Activated CD4-positive, alpha-beta memory T cell treated with anti-CD3 and anti-CD28 coated beads for 36 hours (primary cell): ENCODE data around the gene KCTD11. TPM values are rescaled to one million over a fixed set of nuclear protein-coding genes. Genes with fewer than 3 reads are reported as not detected.

Source experiments
- total RNA-seq, 2 experiments: library from RNA; stranded (reverse); gene quantifications; one replicate each; pipeline ENCODE4 v1.2.3, GENCODE V29; 2021

Gene KCTD11
- total RNA-seq, 2 experiments from 2014 or later = 2.6 to 2.8 TPM

Other genes starting within 250 kb of the KCTD11 start
- gene ASGR2, start 237.3 kb upstream of the KCTD11 start, total RNA-seq = not detected
- 1 to 10 TPM in 1 of 2 experiments, under 1 TPM in 1; 0.76 to 1.2 TPM for gene ASGR1, start 172.8 kb upstream of the KCTD11 start, total RNA-seq
- 1 to 10 TPM; 7.9 to 8.4 TPM for gene DLG4, start 132.3 kb upstream of the KCTD11 start, total RNA-seq
- 100 to 1,000 TPM; 332 to 340 TPM for gene ACADVL, start 132.2 kb upstream of the KCTD11 start, total RNA-seq
- 10 to 100 TPM; 44.7 to 48.2 TPM for gene DVL2, start 117.6 kb upstream of the KCTD11 start, total RNA-seq
- 10 to 100 TPM; 24.0 to 28.7 TPM for gene PHF23, start 112.7 kb upstream of the KCTD11 start, total RNA-seq
- gene GABARAP, start 109.7 kb upstream of the KCTD11 start, total RNA-seq = 100 to 1,000 TPM; 188 to 199 TPM
- 100 to 1,000 TPM; 155 to 164 TPM for gene CTDNEP1, start 100.4 kb upstream of the KCTD11 start, total RNA-seq
- 10 to 100 TPM; 49.6 to 52.4 TPM for gene ELP5, start 99.9 kb upstream of the KCTD11 start, total RNA-seq
- gene CLDN7, start 89.7 kb upstream of the KCTD11 start, total RNA-seq = 1 to 10 TPM; 1.5 to 1.6 TPM
- under 1 TPM; 0.15 to 0.19 TPM for gene SLC2A4, start 70.4 kb upstream of the KCTD11 start, total RNA-seq
- under 1 TPM; 0.70 to 0.83 TPM for gene YBX2, start 57.5 kb upstream of the KCTD11 start, total RNA-seq
- gene EIF5A, start 44.5 kb upstream of the KCTD11 start, total RNA-seq = 100 to 1,000 TPM; 774 to 776 TPM
- gene GPS2, start 36.8 kb upstream of the KCTD11 start, total RNA-seq = 10 to 100 TPM; 34.9 to 38.7 TPM
- gene NEURL4, start 22.8 kb upstream of the KCTD11 start, total RNA-seq = 10 to 100 TPM; 26.9 to 29.3 TPM
- 100 to 1,000 TPM; 391 to 405 TPM for gene ACAP1, start 15.6 kb upstream of the KCTD11 start, total RNA-seq
- not detected for gene TMEM95, start 3.0 kb downstream of the KCTD11 start, total RNA-seq
- gene TNK1, start 28.9 kb downstream of the KCTD11 start, total RNA-seq = 1 to 10 TPM; 3.7 to 4.4 TPM
- gene PLSCR3, start 42.4 kb downstream of the KCTD11 start, total RNA-seq = 10 to 100 TPM; 78.2 to 87.0 TPM
- gene TMEM256, start 51.9 kb downstream of the KCTD11 start, total RNA-seq = 10 to 100 TPM; 87.0 to 88.5 TPM
- 1 to 10 TPM; 9.0 to 9.9 TPM for gene NLGN2, start 55.7 kb downstream of the KCTD11 start, total RNA-seq
- gene SPEM1, start 68.2 kb downstream of the KCTD11 start, total RNA-seq = not detected
- gene SPEM2, start 73.5 kb downstream of the KCTD11 start, total RNA-seq = not detected
- gene SPEM3, start 76.7 kb downstream of the KCTD11 start, total RNA-seq = not detected
- gene TMEM102, start 83.3 kb downstream of the KCTD11 start, total RNA-seq = 10 to 100 TPM; 11.4 to 11.6 TPM
- 1 to 10 TPM; 1.0 to 2.1 TPM for gene FGF11, start 87.3 kb downstream of the KCTD11 start, total RNA-seq
- 1 to 10 TPM; 7.7 to 8.5 TPM for gene CHRNB1, start 92.9 kb downstream of the KCTD11 start, total RNA-seq
- 10 to 100 TPM; 16.5 to 16.7 TPM for gene ZBTB4, start 127.5 kb downstream of the KCTD11 start, total RNA-seq
- gene SLC35G6, start 129.3 kb downstream of the KCTD11 start, total RNA-seq = not detected
- 100 to 1,000 TPM; 180 to 187 TPM for gene POLR2A, start 132.2 kb downstream of the KCTD11 start, total RNA-seq
- gene TNFSF12, start 196.9 kb downstream of the KCTD11 start, total RNA-seq = 10 to 100 TPM; 19.7 to 22.4 TPM
- under 1 TPM; 0.71 to 0.94 TPM for gene TNFSF13, start 206.6 kb downstream of the KCTD11 start, total RNA-seq
- gene SENP3, start 209.8 kb downstream of the KCTD11 start, total RNA-seq = 10 to 100 TPM; 50.8 to 53.2 TPM
- 10 to 100 TPM; 31.5 to 34.1 TPM for gene CD68, start 227.5 kb downstream of the KCTD11 start, total RNA-seq
- 10 to 100 TPM; 52.6 to 52.9 TPM for gene MPDU1, start 231.7 kb downstream of the KCTD11 start, total RNA-seq
- gene SOX15, start 237.9 kb downstream of the KCTD11 start, total RNA-seq = under 1 TPM in 1 of 2 experiments, not detected in 1; 0.29 TPM